Measurements from ENCODE around the gene SLAMF9. TPM values are rescaled to one million over a fixed set of nuclear protein-coding genes. Genes with fewer than 3 reads are reported as not detected.

Gene SLAMF9
- total RNA-seq, 1 experiment from 2014 or later, result not detected

DNA sequence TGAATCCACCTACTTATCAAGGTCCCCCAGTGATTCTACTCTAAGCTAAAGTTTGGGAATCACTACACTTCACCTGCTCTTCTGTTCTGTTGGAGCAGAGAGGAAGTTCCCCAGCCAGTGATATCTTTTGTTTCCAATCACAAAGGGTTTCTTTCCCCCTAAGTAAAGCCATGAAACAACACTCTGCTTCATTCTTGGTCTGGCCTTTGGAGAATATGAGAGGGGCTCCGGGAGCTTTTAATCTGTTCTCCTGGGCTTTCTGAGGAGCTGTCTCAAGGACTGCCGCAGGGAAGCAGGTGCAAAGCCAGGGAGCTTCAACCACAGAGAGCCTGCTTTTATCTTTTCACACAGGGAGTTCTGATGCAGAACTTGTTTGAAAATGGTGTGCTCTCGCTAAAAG, 10.1 kb upstream of the SLAMF9 start:
- Histone ChIP-seq H3K9ac (ENCODE audit: extremely low read depth, insufficient read length, low read length) (no peak overlapping the region), H3K14ac (ENCODE audit: insufficient read depth, low read length) (no peak overlapping the region), H3K4me1 (ENCODE audit: insufficient read depth, low read length) (no peaks in the 10 kb centered on the region), H4K20me1 (ENCODE audit: control insufficient read depth, insufficient read depth, insufficient read length) (peaks cover 2% of the 10 kb centered on the region), H4K5ac (ENCODE audit: insufficient read length, low read depth, low read length) (no peak overlapping the region), H4K91ac (ENCODE audit: insufficient read length, low read depth, low read length) (no peak overlapping the region), H2BK12ac (ENCODE audit: insufficient read length, low read depth, low read length) (no peak overlapping the region), H3K27me3 (ENCODE audit: insufficient read depth, low read length) (no peaks in the 10 kb centered on the region), H2BK120ac (ENCODE audit: low read depth, low read length, poor library complexity, severe bottlenecking) (no peak overlapping the region), H3K9me3 (ENCODE audit: control insufficient read depth, low read depth, low read length) (no peaks in the 10 kb centered on the region), H3T11ph (ENCODE audit: low read length) (no peak overlapping the region), H3K23ac (ENCODE audit: insufficient read length, low read depth, low read length) (no peak overlapping the region), H2BK5ac (ENCODE audit: insufficient read length, low read length) (no peak overlapping the region), H2AK5ac (ENCODE audit: insufficient read length, low read length) (no peak overlapping the region), H3K4me2 (ENCODE audit: insufficient read depth, insufficient read length, low read length) (no peak overlapping the region), H3K4ac (ENCODE audit: low read depth, low read length) (no peak overlapping the region), H2BK15ac (ENCODE audit: low read depth, low read length) (no peak overlapping the region), H2AFZ (ENCODE audit: low read length) (no peak overlapping the region), H4K8ac (replicated peaks; ENCODE audit: insufficient read length, low read depth, low read length) (no peak overlapping the region), H2BK20ac (ENCODE audit: low read depth, low read length, poor library complexity, severe bottlenecking) (no peak overlapping the region), H3K27ac (ENCODE audit: insufficient read length, low read depth, low read length) (no peak overlapping the region), H3K18ac (ENCODE audit: insufficient read length, low read depth, low read length) (no peak overlapping the region), H3K56ac (ENCODE audit: insufficient read length, low read depth, low read length) (no peak overlapping the region), H3K79me1 (ENCODE audit: insufficient read depth, low read depth, low read length, poor library complexity, severe bottlenecking) (no peaks in the 10 kb centered on the region), H3K79me2 (ENCODE audit: insufficient read depth, low read length) (no peaks in the 10 kb centered on the region), H3K23me2 (ENCODE audit: insufficient read length, low read depth, low read length, poor library complexity, severe bottlenecking) (no peaks in the 10 kb centered on the region)
- peak; percentile 5 for DNase-seq
- Mint-ChIP-seq H3K4me3 (no peak overlapping the region), H3K4me1 (peaks cover 18 to 19% of the 10 kb centered on the region in 2 experiments), H3K27me3 (ENCODE audit: low read depth) (peaks cover 6% of the 10 kb centered on the region; the same call in 1 of the 2 replicates), H3K36me3 (ENCODE audit: insufficient read depth in 1 of 3, low read depth in 3 of 3) (no peaks in the 10 kb centered on the region), H3K9me3 (no peaks in the 10 kb centered on the region), H3K27ac (peak overlapping the region in 1 of 3 experiments; percentile 60; a peak in 2 of 7 replicates)
- TF ChIP-seq CTCF (conservative IDR thresholded peaks at IDR 0.05), result no peak
- WGBS (ENCODE audit: extremely low coverage, insufficient read length, low lambda C conversion rate), result no CpG with 5 or more reads among the region's 3 CpGs

Data from H9 (cell line).